Calu3 (cell line): ENCODE measurements around the gene KLK12. TPM values are rescaled to one million over a fixed set of nuclear protein-coding genes. Genes with fewer than 3 reads are reported as not detected.
A peak's percentile ranks its signal among the peaks of the same experiment; 100 is the strongest.

Source experiments
- BruUV-seq: library from RNA; stranded (reverse); fragments of 400-500 nt; replicated peaks from 2 replicates; lab custom pipeline; 2021; lab: Mats Ljungman, UMichigan
- CTCF ChIA-PET: fragments of 300-600 bp; sonication (Branson Sonifier 250); formaldehyde crosslinking; loops from one replicate; lab custom pipeline; 2022; ENCODE audit warnings: antibody characterized with exemption; lab: Charles Lee
- DNase-seq: peaks from one replicate; pipeline ENCODE4 v3.0.0; 2022
- H3K27ac Mint-ChIP-seq: one replicate; pipeline ENCODE4 v1.8.0; 2022; ENCODE audit warnings: mixed read lengths; ENCODE audit not compliant: unreplicated experiment
- H3K27me3 Mint-ChIP-seq: one replicate; pipeline ENCODE4 v1.8.0; 2022; ENCODE audit warnings: mixed read lengths; ENCODE audit not compliant: unreplicated experiment
- H3K36me3 Mint-ChIP-seq: one replicate; pipeline ENCODE4 v1.8.0; 2022; ENCODE audit warnings: mild to moderate bottlenecking, moderate library complexity, mixed read lengths; ENCODE audit not compliant: insufficient read depth, unreplicated experiment
- H3K4me1 Mint-ChIP-seq: one replicate; pipeline ENCODE4 v1.8.0; 2022; ENCODE audit warnings: mild to moderate bottlenecking, low read depth, mixed read lengths; ENCODE audit not compliant: unreplicated experiment
- H3K4me3 Mint-ChIP-seq: one replicate; pipeline ENCODE4 v1.8.0; 2022; ENCODE audit warnings: mild to moderate bottlenecking, low read depth, moderate library complexity, mixed read lengths; ENCODE audit not compliant: unreplicated experiment
- H3K9me3 Mint-ChIP-seq: one replicate; pipeline ENCODE4 v1.8.0; 2022; ENCODE audit warnings: low read depth, mixed read lengths; ENCODE audit not compliant: unreplicated experiment
- CTCF ChIP-seq: fragments of 200-600 bp; IDR thresholded peaks from one replicate; pipeline ENCODE4 v1.8.0; 2022; ENCODE audit warnings: antibody characterized with exemption; ENCODE audit not compliant: unreplicated experiment
- intact Hi-C: fragments of 100-400 bp; cut with micrococcal nuclease; formaldehyde crosslinking; loops from one replicate; pipeline ENCODE4 v1.10.0; 2022; ENCODE audit not compliant: unreplicated experiment
- total RNA-seq: library from RNA; stranded (reverse); gene quantifications from 2 replicates; pipeline ENCODE4 v1.2.3, GENCODE V29; 2022

Gene KLK12
- total RNA-seq, 1 experiment from 2014 or later, result not detected

- no peak overlapping the region for H3K27ac Mint-ChIP-seq
- intact Hi-C loops, result no loop called here
- DNase-seq, result no peak
- TF ChIP-seq CTCF, result no peak
- peaks cover 26% of the 10 kb centered on the region for H3K4me1 Mint-ChIP-seq
- H3K9me3 Mint-ChIP-seq, result no peaks in the 10 kb centered on the region
- H3K36me3 Mint-ChIP-seq, result peaks cover 6% of the 10 kb centered on the region
- H3K27me3 Mint-ChIP-seq, result peaks cover 40% of the 10 kb centered on the region
- H3K4me3 Mint-ChIP-seq, result no peak overlapping the region
- CTCF ChIA-PET, result no interaction called here
- no TSS peak for BruUV-seq
These were observed 3.5 kb downstream of the KLK12 start for GRCh38 chr19:51031220-51031879.

GRCh38 chr19:51030631-51031030 is 4.2 kb downstream of the KLK12 start:
- no peak overlapping the region for H3K4me3 Mint-ChIP-seq
- peaks cover 33% of the 10 kb centered on the region for H3K4me1 Mint-ChIP-seq
- CTCF ChIA-PET, result no interaction called here
- peaks cover 13% of the 10 kb centered on the region for H3K36me3 Mint-ChIP-seq
- no peaks in the 10 kb centered on the region for H3K9me3 Mint-ChIP-seq
- intact Hi-C loops, result no loop called here
- BruUV-seq, result no TSS peak
- peaks cover 39% of the 10 kb centered on the region for H3K27me3 Mint-ChIP-seq
- no peak overlapping the region for H3K27ac Mint-ChIP-seq
- DNase-seq, result no peak
- no peak for TF ChIP-seq CTCF

GRCh38 chr19:51029718-51030117 is 5.1 kb downstream of the KLK12 start:
- intact Hi-C loops, result no loop called here
- H3K4me1 Mint-ChIP-seq, result peaks cover 28% of the 10 kb centered on the region
- H3K27me3 Mint-ChIP-seq, result peaks cover 29% of the 10 kb centered on the region
- DNase-seq, result no peak
- H3K36me3 Mint-ChIP-seq, result peaks cover 13% of the 10 kb centered on the region
- H3K9me3 Mint-ChIP-seq, result no peaks in the 10 kb centered on the region
- TF ChIP-seq CTCF, result no peak
- CTCF ChIA-PET, result no interaction called here
- H3K27ac Mint-ChIP-seq, result no peak overlapping the region
- no TSS peak for BruUV-seq
- no peak overlapping the region for H3K4me3 Mint-ChIP-seq

- TF ChIP-seq CTCF, result no peak
- intact Hi-C loops, result no loop called here
- no peak for DNase-seq
- H3K4me1 Mint-ChIP-seq, result peaks cover 23% of the 10 kb centered on the region
- peaks cover 13% of the 10 kb centered on the region for H3K36me3 Mint-ChIP-seq
- no TSS peak for BruUV-seq
- H3K9me3 Mint-ChIP-seq, result no peaks in the 10 kb centered on the region
- H3K27me3 Mint-ChIP-seq, result peaks cover 16% of the 10 kb centered on the region
- peak overlapping the region; percentile 44 for H3K4me3 Mint-ChIP-seq
- H3K27ac Mint-ChIP-seq, result no peak overlapping the region
- CTCF ChIA-PET, result no interaction called here
These were observed 6.9 kb downstream of the KLK12 start for GRCh38 chr19:51027873-51028272.
